WERI-Rb-1 (cell line): ENCODE results near the gene NPLOC4.
A peak's percentile ranks its signal among the peaks of the same experiment; 100 is the strongest.
"Not testable (repeated sequence)": the region's sequence is repeated elsewhere in the genome, so short reads cannot be mapped to it uniquely, and the experiment has no call there.

Experiments used
- DNase-seq: peaks from one replicate; pipeline ENCODE4 v3.0.0-alpha.2; 2020
- H3K27ac ChIP-seq: fragments of 250-450 bp; sonication (Bioruptor Pico); 2 replicates; pipeline ENCODE4 v1.5.1; 2020; ENCODE audit warnings: mild to moderate bottlenecking, moderate library complexity
- H3K27me3 ChIP-seq: fragments of 250-450 bp; sonication (Bioruptor Pico); 2 replicates; pipeline ENCODE4 v1.5.1; 2021; ENCODE audit warnings: mild to moderate bottlenecking, low read depth, moderate library complexity; ENCODE audit not compliant: insufficient read depth, severe bottlenecking
- H3K36me3 ChIP-seq: fragments of 250-450 bp; sonication (Bioruptor Pico); 2 replicates; pipeline ENCODE4 v1.5.1; 2020; ENCODE audit warnings: mild to moderate bottlenecking, moderate library complexity
- H3K4me3 ChIP-seq: 2 replicates; pipeline ENCODE4 v1.5.1; 2011; ENCODE audit warnings: low read depth, mild to moderate bottlenecking, control low read depth, low read length
- H3K9me3 ChIP-seq: fragments of 250-450 bp; sonication (Bioruptor Pico); 2 replicates; pipeline ENCODE4 v1.5.1; 2021; ENCODE audit warnings: mild to moderate bottlenecking, moderate library complexity; ENCODE audit not compliant: severe bottlenecking
- CTCF ChIP-seq: IDR thresholded peaks from 2 replicates; pipeline ENCODE4 v1.5.1; 2011; ENCODE audit warnings: low read depth, mild to moderate bottlenecking, control low read depth, inconsistent platforms, low read length

Gene NPLOC4

GRCh38 chr17:81533339-81534141 lies 103.4 kb downstream of the NPLOC4 start:
- Histone ChIP-seq H3K27me3 (no peaks in the 10 kb centered on the region), H3K4me3 (no peak overlapping the region), H3K9me3 (peaks cover 6% of the 10 kb centered on the region), H3K27ac (peak overlapping the region; percentile 13), H3K36me3 (peaks cover 4% of the 10 kb centered on the region)
- no peak for DNase-seq
- TF ChIP-seq CTCF, result no peak

GRCh38 chr17:81532490-81533287 lies 104.2 kb downstream of the NPLOC4 start:
- TF ChIP-seq CTCF, result no peak
- DNase-seq, result no peak
- no peak overlapping the region for H3K4me3 ChIP-seq
- no peaks in the 10 kb centered on the region for H3K36me3 ChIP-seq
- H3K27ac ChIP-seq, result no peak overlapping the region
- peaks cover 6% of the 10 kb centered on the region for H3K9me3 ChIP-seq
- no peaks in the 10 kb centered on the region for H3K27me3 ChIP-seq

- DNase-seq, H3K27me3 ChIP-seq, H3K9me3 ChIP-seq, H3K36me3 ChIP-seq, H3K4me3 ChIP-seq, H3K27ac ChIP-seq: not testable (repeated sequence)
These were observed 104.9 kb downstream of the NPLOC4 start for GRCh38 chr17:81531998-81532404.

- H3K27ac ChIP-seq, H3K4me3 ChIP-seq, DNase-seq, H3K9me3 ChIP-seq, H3K36me3 ChIP-seq, H3K27me3 ChIP-seq: not testable (repeated sequence)
These were observed 105.9 kb downstream of the NPLOC4 start for GRCh38 chr17:81531013-81531412.

- Histone ChIP-seq H3K9me3 (peaks cover 4% of the 10 kb centered on the region), H3K36me3 (no peaks in the 10 kb centered on the region), H3K4me3 (no peak overlapping the region), H3K27me3 (no peaks in the 10 kb centered on the region), H3K27ac (no peak overlapping the region)
- TF ChIP-seq CTCF, result no peak
- no peak for DNase-seq
These were observed 107.5 kb downstream of the NPLOC4 start for GRCh38 chr17:81529437-81529803.

- no peak for TF ChIP-seq CTCF
- H3K4me3 ChIP-seq, result no peak overlapping the region
- peak overlapping the region; percentile 40; the same call in 1 of the 2 replicates for H3K27ac ChIP-seq
- no peak for DNase-seq
- H3K36me3 ChIP-seq, result no peaks in the 10 kb centered on the region
- H3K27me3 ChIP-seq, result no peaks in the 10 kb centered on the region
- peaks cover 4% of the 10 kb centered on the region for H3K9me3 ChIP-seq
These were observed 108.1 kb downstream of the NPLOC4 start for GRCh38 chr17:81528651-81529436.
